HPDE6-E6E7 (cell line): Measurements from ENCODE around the gene GPER1.
"Not testable (repeated sequence)": the region's sequence is repeated elsewhere in the genome, so short reads cannot be mapped to it uniquely, and the experiment has no call there.

Experiments used
- DNase-seq: peaks from one replicate; pipeline ENCODE4 v3.0.0; 2011; ENCODE audit warnings: missing footprints; ENCODE audit errors: extremely low spot score

Gene GPER1

DNA sequence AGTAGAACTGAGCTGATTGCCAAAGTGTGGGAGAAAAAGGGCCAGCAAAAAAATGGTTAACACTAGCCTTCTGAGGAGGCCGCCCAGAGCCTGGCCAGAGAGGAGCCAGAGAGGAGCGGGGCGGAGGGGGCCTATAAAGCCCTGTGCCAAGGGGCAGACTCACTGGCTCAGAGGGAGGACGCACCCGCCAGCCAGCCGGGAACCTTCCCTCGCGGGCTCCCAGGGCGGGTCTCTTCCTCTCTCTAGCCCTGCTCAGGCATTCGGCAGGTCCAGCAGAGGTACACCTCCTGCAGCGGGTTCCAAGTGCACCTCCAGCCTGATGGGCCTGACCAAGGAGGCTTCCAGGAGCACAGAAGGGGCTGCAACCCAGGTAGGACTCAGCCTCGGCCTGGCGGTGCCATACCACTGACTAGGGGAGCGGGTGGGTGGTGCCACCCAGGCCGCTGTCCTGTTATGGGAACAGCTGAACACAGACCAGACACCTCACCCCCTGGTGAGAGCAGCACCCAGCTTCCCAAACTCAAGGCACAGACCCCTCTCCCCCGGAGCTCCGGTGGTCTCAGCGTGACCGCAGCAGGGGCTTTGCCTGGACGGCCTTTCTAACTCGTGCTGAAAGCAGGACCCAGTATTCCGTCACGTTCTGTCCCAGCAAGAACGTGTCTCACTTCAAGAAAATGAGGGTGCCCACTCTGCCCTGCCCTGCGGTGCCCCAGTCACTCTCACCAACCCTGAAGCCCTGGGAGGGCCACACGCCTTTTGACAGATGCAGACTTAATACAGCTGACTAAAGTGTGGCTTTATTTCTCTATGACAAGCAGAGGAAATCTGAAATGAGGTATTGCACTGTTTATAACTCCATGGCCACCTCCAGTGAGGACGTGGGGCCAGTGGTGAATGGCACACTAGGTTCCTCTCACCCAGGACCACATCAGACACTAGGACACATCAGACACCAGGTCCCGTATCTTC is at the start of gene GPER1:
Gene GPER1 (plus strand): TSS at position 162 of the 969 bp plus-strand sequence. CDS start 3,616 bp downstream, outside the sequence.
- no peak for DNase-seq

DNA sequence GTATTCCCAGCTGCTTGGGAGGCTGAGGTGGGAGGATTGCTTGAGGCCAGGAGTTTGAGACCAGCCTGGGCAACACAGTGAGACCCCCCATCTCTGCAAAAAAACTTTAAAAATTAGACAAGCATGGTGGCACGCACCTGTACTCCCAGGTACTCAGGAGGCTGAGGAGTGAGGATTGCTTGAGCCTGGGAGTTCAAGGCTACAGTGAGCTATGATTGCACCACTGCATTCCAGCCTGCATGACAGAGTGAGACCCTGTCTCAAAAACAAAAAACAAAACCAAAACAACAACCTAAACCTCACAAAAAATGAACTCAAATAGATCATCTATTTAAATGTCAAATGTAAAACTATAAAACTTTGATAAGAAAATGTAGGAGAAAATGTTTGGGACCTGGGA is 47.7 kb upstream of the GPER1 start:
- not testable (repeated sequence) for DNase-seq

DNA sequence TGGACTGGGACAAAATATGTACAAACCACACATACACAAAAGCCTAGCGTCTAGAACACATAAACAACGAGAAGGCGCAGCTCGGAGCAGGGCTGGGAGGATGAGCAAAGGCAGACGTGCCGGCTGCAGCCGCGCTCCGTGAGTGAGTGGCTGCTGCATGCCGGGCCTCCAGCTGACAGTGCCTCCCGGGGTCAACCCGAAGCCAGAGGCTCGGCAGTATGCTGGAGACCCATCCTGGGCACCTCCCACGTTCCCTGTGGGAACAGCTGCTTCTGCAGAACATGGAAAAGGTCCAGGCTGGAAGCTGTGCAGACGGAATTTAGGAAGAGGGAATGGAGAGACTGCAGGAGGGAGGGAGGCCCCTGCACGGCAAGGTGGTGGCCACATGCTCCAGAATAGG is 47.1 kb upstream of the GPER1 start:
- DNase-seq: no peak

DNA sequence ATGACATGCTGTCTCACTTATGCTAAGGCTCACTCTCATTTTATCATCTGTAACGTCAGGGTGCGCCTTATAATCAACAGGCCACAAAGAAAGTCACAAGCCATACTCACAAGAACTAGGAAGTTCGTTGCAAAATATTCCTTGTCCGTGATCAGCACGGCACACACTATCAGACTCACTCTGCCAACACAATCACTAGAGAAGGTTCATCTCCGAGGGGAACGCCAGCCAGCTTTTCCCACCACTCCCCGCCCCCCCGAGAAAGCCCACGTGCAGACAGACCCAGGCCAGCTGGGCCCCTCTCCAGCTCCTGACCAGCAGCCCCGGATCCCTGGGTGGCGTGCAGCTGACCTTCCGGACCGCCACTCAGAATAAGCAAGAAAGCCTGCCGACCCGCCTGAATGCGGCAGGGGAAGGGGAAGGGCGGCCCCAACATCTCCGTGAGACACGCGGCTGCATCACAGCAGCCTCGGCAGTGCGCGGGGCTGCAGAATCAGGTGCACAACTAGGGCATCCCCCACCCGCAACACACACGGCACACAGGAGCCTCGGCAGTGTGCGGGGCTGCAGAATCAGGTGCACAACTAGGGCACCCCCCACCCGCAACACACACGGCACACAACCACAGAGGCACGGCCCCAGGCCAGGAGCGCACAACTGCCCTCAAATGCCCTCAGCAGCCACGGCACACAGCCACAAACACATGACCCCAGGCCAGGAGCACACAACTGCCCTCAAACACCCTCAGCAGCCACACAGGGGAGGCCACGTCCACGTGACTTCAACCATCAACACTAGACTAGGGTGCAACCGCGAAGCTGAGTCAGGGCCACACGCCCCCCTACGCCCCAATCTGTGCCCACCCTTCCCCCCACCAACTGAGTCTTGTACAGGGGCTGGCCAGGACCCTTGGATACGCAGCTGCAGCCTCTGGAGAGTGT is 46.1 kb upstream of the GPER1 start:
- DNase-seq: no peak

DNA sequence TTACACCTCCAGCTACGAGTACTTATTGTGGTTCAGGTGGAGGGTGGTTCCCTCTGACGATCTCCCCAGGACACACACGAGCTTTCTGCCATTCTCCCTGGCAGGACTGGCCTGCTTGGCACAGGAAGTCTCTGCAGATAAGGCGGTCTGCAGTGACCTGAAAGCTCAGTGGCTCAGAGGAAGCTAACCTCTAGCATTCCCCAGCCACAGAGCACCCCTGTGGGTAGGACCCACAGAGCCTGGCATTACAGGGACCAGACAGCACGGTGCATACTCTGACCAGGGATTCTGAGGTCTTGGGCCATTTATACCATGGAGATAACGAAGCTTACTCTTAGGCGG is 45.5 kb upstream of the GPER1 start:
- no peak for DNase-seq

DNA sequence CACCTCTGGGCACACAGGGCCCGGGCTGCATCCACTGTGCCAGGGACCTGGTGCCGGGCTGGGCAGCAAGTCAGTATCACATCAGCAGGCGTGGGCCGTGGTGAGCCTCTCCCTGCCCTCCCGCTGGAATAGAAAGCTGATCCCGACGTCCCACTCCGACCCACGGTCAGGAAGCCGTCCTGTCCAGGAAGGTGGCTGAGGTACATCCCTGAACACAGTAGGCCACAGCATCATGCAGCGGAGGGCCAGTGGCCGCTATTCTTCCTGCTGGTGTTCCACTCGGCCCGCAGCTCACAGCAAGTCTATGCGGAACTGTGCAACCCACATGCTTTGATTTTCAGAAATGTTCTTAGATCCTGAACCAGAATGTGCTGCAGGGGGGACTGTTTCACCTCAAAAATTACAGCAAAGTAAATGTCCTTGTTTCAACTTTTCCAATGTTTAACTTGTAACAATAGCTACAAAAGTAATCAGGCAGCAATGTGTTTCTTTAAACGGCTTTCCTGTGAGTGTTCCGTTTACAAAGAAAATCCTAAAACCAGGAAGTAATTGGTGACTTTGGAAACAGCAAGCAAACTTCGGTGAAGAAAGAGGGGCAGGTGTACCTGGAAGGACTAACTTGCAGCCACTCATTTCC is 44.2 kb upstream of the GPER1 start:
- no peak for DNase-seq

DNA sequence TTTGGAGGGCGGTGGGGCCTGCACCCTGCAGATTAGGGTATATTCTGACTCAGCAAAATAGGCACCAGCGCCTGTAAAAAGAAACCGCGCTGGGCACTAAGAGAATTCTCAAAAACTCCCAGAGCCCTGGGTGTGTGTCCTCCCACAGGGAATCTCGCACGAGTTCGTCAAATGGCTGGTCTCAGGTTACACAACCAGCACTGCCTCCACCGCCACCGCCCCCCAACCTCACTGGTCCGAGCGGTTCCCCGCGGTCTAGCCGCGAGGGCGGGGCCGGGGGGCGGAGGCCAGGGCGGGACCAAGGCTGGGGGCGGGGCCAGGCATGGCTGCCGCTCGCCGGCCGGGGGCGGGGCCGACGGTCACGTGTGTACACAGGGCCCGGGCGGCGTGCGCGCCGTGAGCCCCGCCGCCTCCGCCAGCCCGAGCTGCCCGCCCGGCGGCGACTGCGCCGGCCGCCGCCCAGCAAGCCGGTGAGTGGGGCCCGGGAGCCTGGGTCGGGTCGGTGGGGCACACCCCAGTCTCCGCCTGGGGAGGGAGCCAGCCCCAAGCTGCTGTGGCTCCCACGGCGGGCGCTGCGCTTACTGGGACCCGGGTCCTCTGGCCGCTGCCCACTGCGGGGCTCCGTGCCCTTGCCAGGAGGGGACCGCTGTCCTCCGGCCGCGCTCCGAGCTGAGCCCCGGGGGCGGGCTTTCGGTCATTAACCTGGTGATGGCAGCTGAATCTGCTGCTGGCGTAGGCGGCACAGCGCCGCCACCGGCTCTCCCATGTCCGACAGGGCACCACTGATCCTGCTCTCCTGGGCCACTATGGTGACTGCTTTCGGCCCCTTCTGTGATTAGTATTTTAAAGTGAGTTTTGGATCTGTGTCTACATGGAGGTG is 43.5 kb upstream of the GPER1 start, which contains the start of gene GPR146:
Gene GPR146 (plus strand): TSS at position 358 of the 880 bp plus-strand sequence. CDS start 12,970 bp downstream, outside the sequence.
- peak; percentile 99 for DNase-seq

DNA sequence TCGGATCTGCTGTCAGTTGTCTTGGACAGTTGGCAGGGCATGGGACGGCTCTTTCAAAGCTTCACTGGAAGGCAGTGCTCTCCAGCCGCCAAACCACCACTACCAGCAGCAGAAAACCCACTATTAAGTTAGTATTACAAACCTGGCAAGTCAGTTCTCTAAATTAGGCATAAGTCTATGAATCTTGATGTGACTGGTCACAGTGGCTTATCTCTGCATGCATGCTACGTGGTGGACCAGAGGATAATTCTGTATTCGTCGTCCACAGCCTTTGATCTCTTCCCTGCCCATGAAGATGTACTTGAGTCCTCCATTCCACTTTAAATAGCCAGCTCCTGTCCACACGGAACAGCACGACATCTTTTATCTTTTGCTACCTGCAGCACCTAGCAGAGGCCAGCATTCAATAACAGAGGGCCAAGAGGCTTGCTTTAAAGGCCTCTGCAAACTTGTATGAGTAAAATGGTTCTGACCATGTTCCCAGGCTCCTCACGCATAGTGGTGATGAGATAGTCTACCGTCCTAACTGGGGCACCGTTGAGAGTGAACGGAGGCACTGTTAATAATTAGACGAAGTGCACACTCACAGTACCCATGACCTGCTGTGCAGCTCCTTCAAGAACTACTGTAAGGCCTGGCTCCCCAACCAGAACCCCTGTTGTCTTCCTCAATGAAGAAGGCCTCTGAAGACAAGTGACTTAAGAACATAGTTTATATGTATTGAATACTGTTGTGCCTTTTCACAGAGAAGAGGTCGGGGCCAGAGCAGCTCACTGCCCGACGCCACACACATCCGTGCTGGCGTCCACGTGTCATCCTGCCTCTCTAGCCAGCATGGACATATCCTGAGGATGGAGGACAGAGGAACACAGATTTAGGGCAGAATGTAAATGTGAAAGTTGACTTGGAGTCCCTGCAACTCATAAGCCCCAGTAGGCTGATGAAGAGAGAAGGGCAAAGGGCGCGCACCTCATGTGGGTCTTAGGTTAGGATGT is 42.5 kb upstream of the GPER1 start:
- DNase-seq: no peak

DNA sequence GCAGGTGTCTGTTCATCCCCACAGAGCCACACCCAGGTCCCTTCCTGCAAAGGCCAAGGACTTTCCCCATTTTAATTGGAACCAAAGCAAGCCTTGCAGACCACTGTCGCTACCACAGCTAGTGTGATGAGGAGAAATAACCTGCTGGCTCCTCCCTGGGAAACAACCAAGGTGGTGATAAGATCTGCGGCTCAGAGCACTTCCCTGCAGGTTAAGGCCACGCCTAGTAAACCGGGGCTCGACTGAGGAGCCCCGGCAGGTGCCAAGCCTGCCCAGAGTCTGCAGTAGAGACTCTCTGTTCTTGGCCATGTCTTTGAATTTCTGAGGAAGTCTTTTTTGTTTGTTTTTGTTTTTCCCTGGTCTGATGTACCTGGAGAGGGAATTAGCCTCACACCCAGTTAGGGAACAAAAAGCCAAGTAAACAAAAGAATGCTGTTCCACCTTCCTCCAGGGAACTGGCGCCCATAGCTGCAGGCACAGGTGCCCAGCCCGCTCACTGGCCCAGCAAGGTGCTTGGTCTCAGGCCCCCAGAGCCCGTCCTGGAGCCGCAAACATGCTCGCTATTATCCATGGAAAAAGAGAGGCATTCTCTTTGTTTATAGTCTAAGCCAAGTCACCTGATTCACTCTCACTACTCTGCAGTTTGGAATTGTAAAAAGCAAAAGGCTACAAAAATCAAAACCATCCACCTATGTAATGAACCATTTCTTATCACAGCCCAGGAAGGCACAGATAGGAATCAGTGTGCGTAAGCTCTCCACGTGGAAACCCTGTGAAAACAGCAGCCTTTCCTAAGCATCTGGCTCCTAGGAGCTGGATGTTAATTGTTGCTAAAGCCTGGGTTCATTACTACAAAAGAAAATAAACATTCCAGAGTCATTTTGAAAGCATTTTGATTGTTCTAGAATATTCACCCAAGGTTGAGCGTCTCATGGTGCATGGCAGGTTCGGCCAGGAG is 40.9 kb upstream of the GPER1 start:
- DNase-seq: no peak

DNA sequence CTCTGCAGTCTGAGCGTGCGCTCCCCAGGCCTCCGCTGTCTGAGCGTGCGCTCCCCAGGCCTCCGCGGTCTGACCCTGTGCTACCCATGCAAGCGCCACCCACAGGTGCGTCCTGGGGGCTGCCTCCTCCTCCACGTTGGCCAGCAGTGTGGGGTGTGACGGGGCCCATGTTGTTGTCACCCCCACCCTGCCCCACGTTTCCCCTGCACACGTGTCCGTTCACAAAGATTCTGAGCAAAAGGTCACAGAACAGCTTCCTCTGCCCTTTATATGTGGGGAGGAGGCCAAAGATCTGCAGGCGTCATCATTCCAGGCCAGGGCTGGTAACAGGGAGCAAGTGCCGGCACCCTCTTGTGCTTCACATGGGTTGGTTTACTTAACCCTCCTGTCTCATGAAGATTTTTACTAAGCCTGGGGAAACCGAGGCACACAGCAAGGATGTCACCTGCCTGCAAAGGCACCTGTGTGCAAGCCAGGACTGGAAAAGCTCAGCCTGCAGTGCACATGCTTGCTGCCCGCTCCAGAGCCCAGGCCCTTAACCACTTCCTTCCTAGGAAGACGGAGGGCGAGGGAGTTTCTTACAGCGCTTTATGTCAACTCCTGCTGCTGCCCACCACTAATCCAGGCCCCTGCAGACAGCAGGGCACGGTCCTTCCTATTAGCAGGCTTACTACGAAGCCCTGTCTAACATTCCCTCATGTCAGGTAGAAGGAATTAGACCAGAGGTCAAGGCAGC is 38.7 kb upstream of the GPER1 start:
- DNase-seq: no peak

DNA sequence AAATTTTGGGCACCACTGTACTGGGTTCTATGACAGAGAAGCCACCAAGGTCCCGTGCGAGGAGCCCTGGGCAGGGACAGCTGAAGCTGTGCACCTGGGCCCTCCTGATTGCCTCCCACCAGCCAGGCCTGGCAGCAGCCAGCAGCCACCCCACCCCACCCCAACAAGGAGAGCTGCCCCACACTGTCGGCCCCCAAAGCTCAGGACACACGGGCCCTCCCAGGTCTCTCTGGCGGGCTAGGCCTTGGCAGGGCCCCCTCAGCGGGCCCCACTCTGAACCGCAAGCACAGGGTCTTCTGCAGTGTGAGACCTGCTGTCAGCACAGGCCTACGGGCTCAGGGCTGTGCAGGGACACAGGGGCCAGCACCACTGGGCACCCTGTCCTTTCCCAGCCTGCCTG is 38.1 kb upstream of the GPER1 start:
- no peak for DNase-seq

DNA sequence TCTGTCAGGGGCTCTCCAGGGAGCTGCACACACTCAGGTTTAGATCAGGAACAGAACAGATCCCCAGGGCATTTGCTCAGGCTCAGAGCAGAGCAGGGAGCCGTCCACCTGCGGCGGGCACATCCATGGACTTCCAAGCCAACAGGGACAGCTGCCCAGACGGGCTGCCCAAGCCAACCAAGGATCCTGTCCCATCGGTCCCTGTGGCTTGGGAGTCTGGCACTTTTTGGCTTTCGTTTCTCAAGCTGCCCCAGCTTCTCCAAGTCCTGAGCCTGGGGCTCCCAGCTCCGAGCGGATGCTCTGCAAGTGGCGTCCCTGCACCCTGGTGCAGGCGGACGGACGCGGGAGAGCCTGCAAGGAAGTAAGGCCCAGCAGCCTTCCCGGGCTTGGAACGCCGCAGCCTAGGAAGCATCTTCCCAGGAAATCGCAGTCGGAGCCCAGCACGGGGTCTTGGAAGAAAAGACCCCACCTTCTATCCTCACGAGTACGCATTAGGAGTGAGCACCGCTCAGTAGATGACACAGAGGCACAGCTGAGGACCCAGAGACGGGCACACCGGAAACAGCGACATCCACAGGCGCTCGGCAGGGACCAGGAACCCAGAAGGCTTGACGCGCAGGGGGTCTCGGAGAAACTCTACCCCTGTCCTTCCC is 37.5 kb upstream of the GPER1 start:
- DNase-seq: no peak

DNA sequence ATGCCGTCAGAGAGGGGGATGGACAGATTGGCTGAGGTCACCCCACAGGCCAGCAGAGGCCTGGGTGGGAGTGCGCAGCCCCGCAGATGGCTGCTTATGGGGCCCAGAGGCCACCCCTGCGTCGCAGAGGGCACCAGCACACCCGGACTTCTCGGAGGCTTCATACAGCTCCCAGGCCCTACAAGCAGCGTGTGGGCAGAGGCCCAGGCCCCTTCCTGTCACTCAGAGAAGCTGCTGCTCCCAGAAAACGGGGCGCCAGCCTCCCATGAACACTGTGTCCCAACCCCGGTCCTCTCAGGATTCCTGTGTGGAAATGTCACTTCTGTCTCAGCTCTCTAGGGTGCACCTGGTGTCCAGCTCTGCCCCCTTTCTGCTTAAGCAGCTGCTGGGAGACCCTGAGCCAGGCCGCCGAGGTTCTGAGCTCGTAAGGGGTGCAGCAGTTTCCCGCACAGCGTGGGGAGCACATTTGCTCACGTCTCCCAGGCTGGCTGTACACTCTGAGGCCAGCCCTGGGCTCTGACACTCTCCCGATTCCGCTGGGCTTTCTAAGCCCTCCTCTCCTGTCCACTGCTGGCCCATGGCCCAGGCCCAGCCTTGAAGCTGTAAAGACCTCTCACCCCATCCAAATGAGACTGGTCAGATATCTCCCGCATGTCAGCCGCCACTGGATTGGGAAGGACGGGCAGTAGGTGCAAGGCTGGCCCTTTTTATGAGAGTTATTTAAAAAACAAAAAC is 36.8 kb upstream of the GPER1 start:
- no peak for DNase-seq

DNA sequence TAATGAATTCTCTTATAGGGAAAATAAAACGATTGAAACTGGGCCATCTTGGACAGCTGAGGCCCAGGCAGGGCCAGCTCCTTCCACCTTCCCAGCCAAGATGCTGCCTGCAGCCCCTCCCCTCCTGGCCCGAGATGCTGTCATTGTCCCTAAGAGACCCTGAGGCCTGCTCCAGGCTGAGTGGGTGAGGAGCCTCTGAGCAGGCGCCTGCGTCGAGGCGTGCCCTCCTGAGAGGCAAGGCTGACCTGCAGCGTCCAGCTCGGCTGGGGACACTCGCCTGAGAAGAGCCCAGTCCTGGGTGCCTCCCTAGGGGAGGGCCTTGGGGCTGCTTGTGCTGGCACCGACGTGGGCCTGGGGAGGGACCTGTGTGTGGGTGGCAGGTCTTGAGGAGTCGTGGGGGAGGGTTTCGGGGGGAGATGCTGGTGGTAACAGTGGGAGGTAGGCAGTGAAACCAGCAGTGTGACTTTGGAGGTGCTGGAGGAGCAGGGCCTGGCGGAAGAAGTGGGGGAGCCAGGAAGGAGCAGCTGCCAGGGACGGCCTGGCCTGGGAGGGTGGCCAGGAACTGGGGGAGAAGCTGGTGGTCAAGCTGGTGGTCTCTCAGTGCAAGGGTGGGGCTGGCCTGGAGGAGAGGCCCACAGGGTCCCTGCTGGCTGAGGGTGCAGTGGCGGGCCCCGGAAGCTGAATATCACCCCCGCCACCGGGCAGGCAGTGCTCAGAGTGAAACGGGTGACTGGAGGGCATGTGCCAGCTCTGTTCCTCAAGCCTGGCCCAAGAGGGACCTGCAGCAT is 35.7 kb upstream of the GPER1 start:
- DNase-seq: no peak

DNA sequence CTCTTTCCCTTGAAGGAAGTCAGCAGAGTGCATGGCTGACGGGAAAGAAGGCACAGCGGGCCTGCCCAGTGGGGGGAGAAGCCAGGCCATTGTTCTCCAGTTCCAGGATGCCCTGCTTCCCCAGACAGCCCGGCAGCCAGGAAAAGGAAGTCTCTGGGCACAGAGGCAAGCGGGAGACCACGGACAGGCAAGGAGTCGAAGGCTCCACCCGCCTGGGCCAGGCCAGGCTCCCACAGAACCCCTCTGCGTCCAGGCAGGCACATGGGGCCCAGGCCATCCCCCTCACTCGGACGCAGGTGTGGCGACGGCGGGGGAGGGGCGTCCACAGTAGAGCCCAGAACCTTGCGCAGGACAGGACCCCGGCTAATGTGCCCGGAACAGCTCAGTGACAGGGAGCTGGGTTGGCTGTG is 34.9 kb upstream of the GPER1 start:
- DNase-seq: no peak
